ENCODE data around the gene PAPPA2.

- TF ChIP-seq, protein P1, sequence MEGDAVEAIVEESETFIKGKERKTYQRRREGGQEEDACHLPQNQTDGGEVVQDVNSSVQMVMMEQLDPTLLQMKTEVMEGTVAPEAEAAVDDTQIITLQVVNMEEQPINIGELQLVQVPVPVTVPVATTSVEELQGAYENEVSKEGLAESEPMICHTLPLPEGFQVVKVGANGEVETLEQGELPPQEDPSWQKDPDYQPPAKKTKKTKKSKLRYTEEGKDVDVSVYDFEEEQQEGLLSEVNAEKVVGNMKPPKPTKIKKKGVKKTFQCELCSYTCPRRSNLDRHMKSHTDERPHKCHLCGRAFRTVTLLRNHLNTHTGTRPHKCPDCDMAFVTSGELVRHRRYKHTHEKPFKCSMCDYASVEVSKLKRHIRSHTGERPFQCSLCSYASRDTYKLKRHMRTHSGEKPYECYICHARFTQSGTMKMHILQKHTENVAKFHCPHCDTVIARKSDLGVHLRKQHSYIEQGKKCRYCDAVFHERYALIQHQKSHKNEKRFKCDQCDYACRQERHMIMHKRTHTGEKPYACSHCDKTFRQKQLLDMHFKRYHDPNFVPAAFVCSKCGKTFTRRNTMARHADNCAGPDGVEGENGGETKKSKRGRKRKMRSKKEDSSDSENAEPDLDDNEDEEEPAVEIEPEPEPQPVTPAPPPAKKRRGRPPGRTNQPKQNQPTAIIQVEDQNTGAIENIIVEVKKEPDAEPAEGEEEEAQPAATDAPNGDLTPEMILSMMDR (IDR thresholded peaks at IDR 0.05; ENCODE audit: insufficient read depth, low read length, poor library complexity, severe bottlenecking) = no peak
- TF ChIP-seq EZH2phosphoT487 (conservative IDR thresholded peaks at IDR 0.05; ENCODE audit: low read length) = no peak
These were observed 149.8 kb downstream of the PAPPA2 start for GRCh38 chr1:176612791-176613190.
